ENCODE data around the gene PFKFB4.
"Not testable (repeated sequence)": the region's sequence is repeated elsewhere in the genome, so short reads cannot be mapped to it uniquely, and the experiment has no call there.

PFKFB4 gene

GRCh38 chr3:48532271-48532976, 24.2 kb downstream of the PFKFB4 start:
- no peak for DNase-seq (ENCODE audit: low read depth, low spot score)

DNA sequence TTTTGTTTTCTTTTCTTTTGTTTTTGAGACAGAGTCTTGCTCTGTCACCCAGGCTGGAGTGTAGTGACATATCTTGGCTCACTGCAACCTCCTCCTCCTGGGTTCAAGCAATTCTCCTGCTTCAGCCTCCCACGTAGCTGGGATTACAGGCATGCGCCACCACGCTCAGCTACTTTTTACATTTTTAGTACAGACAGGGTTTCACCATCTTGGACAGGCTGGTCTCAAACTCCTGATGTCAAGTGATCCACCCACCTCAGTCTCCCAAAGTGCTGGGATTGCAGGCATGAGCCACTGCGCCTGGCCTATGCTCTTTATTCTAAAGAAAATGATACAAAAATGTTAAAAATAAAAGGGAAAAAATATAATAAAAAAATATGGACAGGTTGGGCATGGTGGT, 25.9 kb downstream of the PFKFB4 start:
- not testable (repeated sequence) for DNase-seq (ENCODE audit: low read depth, low spot score)

GRCh38 chr3:48528754-48529153, 27.8 kb downstream of the PFKFB4 start:
- DNase-seq (ENCODE audit: low read depth, low spot score) = no peak

DNA sequence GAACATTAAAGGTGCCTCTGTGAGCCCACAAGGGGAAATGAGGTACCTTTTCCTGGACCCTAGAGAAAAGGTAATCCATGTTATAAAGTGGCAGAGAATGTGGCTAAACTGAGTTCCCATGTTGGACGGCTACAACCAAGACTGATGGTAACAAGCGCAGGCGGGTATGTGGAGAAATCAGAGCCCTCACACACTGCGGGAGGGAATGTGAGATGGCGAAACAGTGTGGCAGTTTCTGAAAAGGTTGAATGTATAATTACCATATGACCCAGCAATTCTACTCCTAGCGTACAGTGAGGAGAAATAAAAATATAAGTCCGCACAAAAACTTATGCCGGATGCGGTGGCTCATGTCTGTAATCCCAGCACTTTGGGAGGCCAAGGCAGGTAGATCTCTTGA, 28.6 kb downstream of the PFKFB4 start:
- DNase-seq (ENCODE audit: low read depth, low spot score) = no peak

DNA sequence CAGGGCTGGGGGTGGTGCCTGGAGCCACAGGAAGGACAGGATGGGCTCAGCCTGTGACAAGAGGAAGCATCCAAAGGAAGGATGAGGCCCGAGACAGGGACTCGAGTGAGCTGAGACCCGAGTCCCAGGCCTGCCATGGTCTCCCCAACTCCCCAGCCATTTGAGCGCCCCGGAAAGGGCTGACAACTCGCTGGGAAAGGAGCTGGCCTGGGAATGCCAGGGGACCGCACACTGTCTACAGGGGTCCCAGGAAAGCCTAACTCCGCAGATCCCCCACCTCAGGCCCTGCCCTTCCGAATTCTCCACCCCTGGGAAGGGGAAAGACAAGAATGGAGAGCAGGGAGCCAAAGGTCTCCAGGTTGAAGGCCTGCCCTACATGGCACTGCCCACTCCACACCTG, 31.6 kb downstream of the PFKFB4 start:
- DNase-seq (ENCODE audit: low read depth, low spot score) = no peak

GRCh38 chr3:48521635-48522034, 35.0 kb downstream of the PFKFB4 start:
- no peak for DNase-seq (ENCODE audit: low read depth, low spot score)

GRCh38 chr3:48519277-48519643, 37.3 kb downstream of the PFKFB4 start:
- DNase-seq (ENCODE audit: low read depth, low spot score) = no peak

DNA sequence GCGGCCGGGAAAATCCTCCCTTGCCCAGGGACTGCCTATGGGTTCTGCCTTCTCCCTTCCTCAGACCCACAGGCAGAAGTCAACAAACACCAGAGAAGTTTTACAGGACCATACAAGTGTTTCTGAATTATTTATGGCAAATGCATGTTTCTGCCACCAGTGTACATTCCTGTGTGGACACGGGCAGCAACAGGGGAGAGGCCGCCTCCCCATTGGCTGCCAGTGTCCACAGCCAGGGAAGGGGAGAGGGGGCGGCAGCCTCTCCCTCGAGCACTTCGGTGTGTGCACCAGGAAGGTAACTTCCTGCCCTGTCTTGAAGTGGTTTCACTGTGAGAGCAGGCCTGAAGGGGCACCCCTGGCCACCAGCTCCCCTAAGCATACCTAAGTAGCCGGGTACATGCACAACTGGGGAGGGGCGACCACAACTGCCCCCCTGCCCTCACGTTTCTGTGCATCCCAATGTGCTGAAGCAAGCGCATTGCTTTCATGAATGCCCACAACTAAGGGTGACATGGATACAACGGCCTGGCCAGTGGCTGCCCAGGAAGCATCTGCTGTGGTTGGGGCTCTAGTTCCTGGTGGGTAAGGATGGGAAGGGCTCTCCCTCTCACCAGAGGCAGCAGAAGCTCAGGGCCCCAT, 37.8 kb downstream of the PFKFB4 start:
- DNase-seq (ENCODE audit: low read depth, low spot score) = no peak

DNA sequence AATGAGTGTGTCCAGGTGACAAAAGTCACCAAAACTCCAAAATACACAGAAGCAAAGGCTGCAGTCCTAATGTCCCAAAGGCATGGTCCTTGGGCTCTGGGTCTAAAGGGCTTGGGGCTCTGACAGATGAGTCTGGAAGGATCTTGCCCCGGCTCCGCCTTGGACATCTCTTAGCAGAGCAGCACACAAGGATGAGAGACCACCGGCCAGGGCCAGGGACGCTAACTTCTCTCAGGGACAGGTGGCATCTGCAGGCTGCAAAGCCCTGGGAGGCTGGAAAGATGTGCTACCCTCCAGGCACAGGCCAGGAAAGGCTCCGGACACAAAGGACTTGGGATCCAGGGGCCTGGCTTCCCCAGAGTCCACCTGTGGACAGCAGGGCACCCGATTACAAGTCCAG, 38.5 kb downstream of the PFKFB4 start:
- DNase-seq (ENCODE audit: low read depth, low spot score) = no peak

GRCh38 chr3:48516571-48516970, 40.0 kb downstream of the PFKFB4 start:
- DNase-seq (ENCODE audit: low read depth, low spot score) = no peak

DNA sequence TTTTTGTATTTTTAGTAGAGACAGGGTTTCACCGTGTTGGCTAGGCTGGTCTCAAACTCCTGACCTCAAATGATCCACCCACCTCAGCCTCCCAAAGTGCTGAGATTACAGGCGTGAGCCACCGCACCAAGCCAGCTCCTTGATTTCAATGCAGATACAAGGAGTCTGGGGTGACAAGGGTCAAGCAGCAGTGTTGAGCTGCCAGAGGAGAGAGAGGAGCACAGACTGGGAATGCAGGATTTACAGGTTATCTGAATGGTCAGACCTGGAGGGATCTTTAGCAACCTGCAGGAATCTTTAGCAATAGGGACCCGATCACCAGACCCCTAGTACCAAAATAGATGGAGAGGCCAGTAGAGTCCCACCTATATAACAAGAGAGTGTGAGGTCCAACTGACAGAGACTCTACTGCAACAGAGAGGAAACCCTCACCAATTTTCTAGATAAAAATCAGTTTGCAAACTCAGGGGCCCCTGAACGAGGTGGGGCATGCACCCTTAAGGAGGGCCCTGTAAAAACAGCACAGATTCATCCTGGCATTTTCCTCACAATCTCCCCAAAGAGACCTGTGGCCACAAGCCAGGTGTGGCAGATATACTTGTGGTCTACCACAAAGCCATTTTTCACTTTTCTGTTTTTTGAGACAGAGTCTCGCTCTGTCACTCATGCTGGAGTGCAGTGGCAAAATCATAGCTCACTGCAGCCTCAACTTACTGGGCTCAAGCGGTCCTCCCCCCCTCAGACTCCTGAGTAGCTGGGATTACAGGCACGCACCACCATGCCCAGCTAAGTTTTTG, 42.0 kb downstream of the PFKFB4 start:
- DNase-seq (ENCODE audit: low read depth, low spot score) = no peak

GRCh38 chr3:48511551-48511950, 45.1 kb downstream of the PFKFB4 start:
- DNase-seq (ENCODE audit: low read depth, low spot score) = no peak

GRCh38 chr3:48507256-48508061, 49.1 kb downstream of the PFKFB4 start:
- no peak for DNase-seq (ENCODE audit: low read depth, low spot score)

DNA sequence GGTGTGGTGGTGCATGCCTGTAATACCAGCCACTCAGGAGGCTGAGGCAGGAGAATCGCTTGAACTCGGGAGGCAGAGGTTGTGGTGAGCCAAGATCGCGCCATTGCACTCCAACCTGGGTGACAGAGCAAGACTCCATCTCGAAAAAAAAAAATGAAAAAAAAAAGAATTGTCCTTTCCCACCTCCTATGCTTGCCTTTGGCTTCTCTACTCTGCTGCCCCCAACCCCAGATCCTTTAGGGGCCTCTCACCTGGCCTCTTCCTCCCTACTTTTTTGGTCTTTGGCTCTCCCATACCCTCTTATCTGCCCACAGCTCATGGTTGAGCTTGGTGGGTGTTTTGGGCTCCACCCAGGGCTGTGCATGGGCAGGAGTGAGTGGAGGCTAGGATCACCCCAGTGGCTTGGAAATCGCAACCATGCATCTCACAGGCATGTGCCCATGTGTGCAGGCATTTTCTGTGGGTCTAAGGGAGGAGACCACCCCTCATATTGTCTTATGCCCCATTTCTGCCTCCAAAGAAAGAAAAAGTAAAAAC, 50.6 kb downstream of the PFKFB4 start:
- no peak for DNase-seq (ENCODE audit: low read depth, low spot score)

- no peak for DNase-seq (ENCODE audit: low read depth, low spot score)
Measured at GRCh38 chr3:48505146-48505545, 51.5 kb downstream of the PFKFB4 start.

DNA sequence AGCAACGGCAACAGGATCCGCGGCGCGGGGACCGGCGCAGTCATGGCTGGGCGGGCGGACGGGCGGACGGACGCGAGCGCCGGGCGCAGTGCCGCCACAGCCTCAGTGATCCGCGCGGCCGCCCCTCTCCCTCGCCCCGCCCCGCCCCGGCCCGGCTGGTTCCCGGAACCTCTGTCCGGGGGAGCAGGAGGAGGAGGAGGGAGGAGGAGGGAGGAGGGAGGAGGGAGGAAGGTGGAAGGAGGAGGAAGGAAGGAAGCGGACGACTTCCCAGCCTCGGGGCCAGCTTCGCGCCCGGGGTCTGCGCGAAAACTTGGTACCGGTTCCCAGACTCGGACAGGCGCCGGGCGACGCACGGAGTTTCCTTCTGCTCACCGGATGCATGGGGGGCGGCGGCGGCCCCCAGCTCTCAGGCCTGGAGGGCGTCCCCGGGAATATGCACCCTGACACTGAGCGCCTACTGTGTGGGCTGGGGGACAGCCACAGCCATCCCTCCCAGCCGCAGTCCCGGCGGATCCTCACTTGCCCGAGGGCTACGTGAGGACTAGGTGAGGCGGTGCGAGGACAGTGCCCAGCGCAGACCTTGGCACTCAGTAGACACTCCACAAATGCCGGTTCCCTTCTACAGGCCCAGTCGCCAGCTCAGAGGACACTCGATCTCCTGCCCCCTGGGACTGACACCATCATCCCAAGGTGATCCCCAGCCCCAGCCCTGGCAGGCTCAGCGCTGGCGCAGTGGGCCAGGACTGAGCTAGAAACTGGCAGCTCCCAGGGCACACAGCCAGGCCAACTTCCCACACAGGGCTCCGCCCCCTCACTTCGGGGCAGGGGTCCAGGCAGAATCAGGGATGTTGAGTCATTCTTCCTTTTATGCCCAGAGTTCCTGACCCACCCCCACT, 52.3 kb downstream of the PFKFB4 start, which contains the start of gene SHISA5:
TSS of gene SHISA5 (minus strand) at position 124 of the 896 bp plus-strand sequence. CDS start at position 44, 80 bp downstream.
- DNase-seq (ENCODE audit: low read depth, low spot score) = no peak

GRCh38 chr3:48503401-48504050, 53.1 kb downstream of the PFKFB4 start:
- no peak for DNase-seq (ENCODE audit: low read depth, low spot score)

GRCh38 chr3:48502728-48503168, 53.9 kb downstream of the PFKFB4 start:
- DNase-seq (ENCODE audit: low read depth, low spot score) = no peak

- DNase-seq (ENCODE audit: low read depth, low spot score) = no peak
Measured at GRCh38 chr3:48502121-48502520, 54.5 kb downstream of the PFKFB4 start.

- no peak for DNase-seq (ENCODE audit: low read depth, low spot score)
Measured at GRCh38 chr3:48501196-48501595, 55.4 kb downstream of the PFKFB4 start.
